K562 (cell line): ENCODE results near the gene VRK2. TPM values are rescaled to one million over a fixed set of nuclear protein-coding genes. Genes with fewer than 3 reads are reported as not detected.
A peak's percentile ranks its signal among the peaks of the same experiment; 100 is the strongest.

Experiments
- ATAC-seq: fragments of 200-7000 bp; cut with Tn5 transposase; 3 replicates; pipeline ENCODE4 v1.9.1; 2020; ENCODE audit warnings: moderate library complexity
- BruUV-seq: library from RNA; stranded (reverse); fragments of 400-500 nt; replicated peaks from 2 replicates; lab custom pipeline; 2021; lab: Mats Ljungman, UMichigan
- CTCF ChIA-PET: fragments of 300-600 bp; formaldehyde crosslinking; extraction: SDS; loops from one replicate; lab custom pipeline; 2021; ENCODE audit warnings: low intra/inter-chr PET ratio; lab: Yijun Ruan, JAX
- POLR2A ChIA-PET: fragments of 300-600, 350-650 bp; sonication (Branson Sonifier 250); formaldehyde crosslinking; extraction: SDS; loops from one replicate; lab custom pipeline; 2021; ENCODE audit warnings: antibody characterized with exemption, inconsistent platforms; lab: Yijun Ruan, JAX
- DNase-seq, 4 experiments: peaks; one replicate each; pipeline versions ENCODE4 v3.0.0 to v3.0.0-alpha.2; 2011 to 2018; ENCODE audit warnings: low spot score in 3 of 4, mixed read lengths in 3 of 4; ENCODE audit errors: extremely low read depth in 1 of 4
- FAIRE-seq: peaks from 2 replicates; lab custom pipeline; 2011; peaks lifted over from hg19 to GRCh38; lab: Jason Lieb, UNC
- H2AFZ ChIP-seq: 2 replicates; pipeline ENCODE4 v1.6.0; 2011; ENCODE audit warnings: low read depth, low read length, control low read depth, inconsistent platforms
- H3K27ac ChIP-seq: fragments of 200-600 bp; 3 replicates; pipeline ENCODE4 v1.8.0; 2011; ENCODE audit warnings: low read depth, mild to moderate bottlenecking, control low read depth, inconsistent platforms, low read length, moderate library complexity, mixed read lengths; ENCODE audit errors: extremely low read depth
- H3K27me3 ChIP-seq, 2 experiments: fragments of 300-600 bp in 1 of 2; 2 replicates in 1 of 2; 3 replicates in 1 of 2; pipeline versions ENCODE4 v1.6.0 to v1.8.0; 2011; ENCODE audit warnings: inconsistent platforms in 2 of 2, low read length in 2 of 2, mild to moderate bottlenecking in 1 of 2, mixed read lengths in 1 of 2, moderate library complexity in 1 of 2; ENCODE audit not compliant: control insufficient read depth in 2 of 2, insufficient read depth in 2 of 2
- H3K36me3 ChIP-seq: fragments of 300-600 bp; 3 replicates; pipeline ENCODE4 v1.8.0; 2011; ENCODE audit warnings: mild to moderate bottlenecking, low read length, inconsistent platforms; ENCODE audit not compliant: control insufficient read depth, insufficient read depth
- H3K4me1 ChIP-seq, 2 experiments: fragments of 200-600 bp in 1 of 2; replicated peaks in 1 of 2; 2 replicates in 1 of 2; 3 replicates in 1 of 2; pipeline versions ENCODE4 v1.5.1 to v1.8.0; 2011; ENCODE audit warnings: inconsistent platforms in 2 of 2, low read length in 2 of 2, mild to moderate bottlenecking in 1 of 2, mixed read lengths in 1 of 2, moderate library complexity in 1 of 2; ENCODE audit not compliant: control insufficient read depth in 2 of 2, insufficient read depth in 2 of 2
- H3K4me2 ChIP-seq: 2 replicates; pipeline ENCODE4 v1.6.1; 2011; ENCODE audit warnings: low read length, control low read depth, inconsistent platforms, mixed read lengths; ENCODE audit not compliant: insufficient read depth
- H3K4me3 ChIP-seq: fragments of 200-600 bp; sonication (generic), shearing (Covaris generic); 2 replicates; pipeline ENCODE4 v1.5.1; 2016; ENCODE audit warnings: control low read depth, inconsistent platforms
- H3K79me2 ChIP-seq: fragments of 200-600 bp; 3 replicates; pipeline ENCODE4 v1.8.0; 2011; ENCODE audit warnings: low read length, inconsistent platforms; ENCODE audit not compliant: control insufficient read depth, insufficient read depth
- H3K9ac ChIP-seq, 2 experiments: 2 replicates each; pipeline versions ENCODE4 v1.6.0 to v1.6.1; 2011; ENCODE audit warnings: low read depth in 2 of 2, low read length in 2 of 2, control low read depth in 1 of 2, inconsistent platforms in 1 of 2, mild to moderate bottlenecking in 1 of 2, mixed read lengths in 1 of 2; ENCODE audit not compliant: insufficient read depth in 1 of 2
- H3K9me1 ChIP-seq: one replicate; pipeline ENCODE4 v1.6.0; 2011; ENCODE audit warnings: inconsistent platforms, mild to moderate bottlenecking, low read length, moderate library complexity; ENCODE audit not compliant: control insufficient read depth, insufficient read depth
- H3K9me3 ChIP-seq: replicated peaks from 2 replicates; pipeline ENCODE4 v1.5.1; 2011; ENCODE audit warnings: low read depth, low read length, inconsistent platforms; ENCODE audit not compliant: control insufficient read depth, insufficient read depth
- H4K20me1 ChIP-seq: replicated peaks from 2 replicates; pipeline ENCODE4 v1.6.1; 2011; ENCODE audit warnings: low read length, inconsistent platforms, mixed read lengths; ENCODE audit not compliant: control insufficient read depth, insufficient read depth
- ADNP ChIP-seq: fragments of 200-800 bp; sonication (Bioruptor generic); IDR thresholded peaks from 2 replicates; pipeline ENCODE4 v1.6.1; 2016; ENCODE audit warnings: missing genetic modification characterization, missing compliant biosample characterization
- CXXC5 ChIP-seq: fragments of 250-450 bp; sonication (Bioruptor Pico); IDR thresholded peaks from 2 replicates; pipeline ENCODE4 v1.8.0; 2022; ENCODE audit warnings: inconsistent platforms, mild to moderate bottlenecking, moderate library complexity
- DEAF1 ChIP-seq: fragments of 450-650 bp; formaldehyde crosslinking; IDR thresholded peaks from 2 replicates; pipeline ENCODE4 v1.4.0; 2020; ENCODE audit warnings: mild to moderate bottlenecking, moderate library complexity
- ETS2 ChIP-seq: IDR thresholded peaks from 2 replicates; pipeline ENCODE4 v1.6.1; 2016; ENCODE audit warnings: borderline replicate concordance, missing genetic modification characterization, mild to moderate bottlenecking, moderate library complexity, missing compliant biosample characterization; ENCODE audit not compliant: poor library complexity, severe bottlenecking
- FOSL1 ChIP-seq: fragments of 200-800 bp; sonication (Bioruptor generic); conservative IDR thresholded peaks from 2 replicates; pipeline ENCODE4 v1.6.1; 2016; ENCODE audit warnings: missing genetic modification characterization, missing compliant biosample characterization
- FUS ChIP-seq: fragments of 200-400 bp; formaldehyde crosslinking; optimal IDR thresholded peaks from 2 replicates; pipeline ENCODE3; 2017; ENCODE audit warnings: low read depth, low read length
- MEIS2 ChIP-seq: fragments of 450-650 bp; IDR thresholded peaks from 2 replicates; pipeline ENCODE4 v1.6.1; 2014; ENCODE audit warnings: mild to moderate bottlenecking; ENCODE audit not compliant: partially characterized antibody
- NR2C1 ChIP-seq, 2 experiments: fragments of 450-650 bp; IDR thresholded peaks; 2 replicates each; pipeline ENCODE4 v1.6.1; 2017; ENCODE audit warnings: mild to moderate bottlenecking in 2 of 2, antibody characterized with exemption in 1 of 2, inconsistent platforms in 1 of 2, missing compliant biosample characterization in 1 of 2, missing genetic modification characterization in 1 of 2
- NR2C2 ChIP-seq, 2 experiments: fragments of 200-800 bp in 1 of 2; sonication (Bioruptor generic) in 1 of 2; sonication (generic) in 1 of 2; formaldehyde crosslinking in 1 of 2; IDR thresholded peaks; 2 replicates each; pipeline versions ENCODE4 v1.6.1 to v1.8.0; 2016 to 2022; ENCODE audit warnings: mild to moderate bottlenecking in 1 of 2, missing compliant biosample characterization in 1 of 2, missing genetic modification characterization in 1 of 2, missing genetic modification reagents in 1 of 2
- SRF ChIP-seq, 2 experiments: fragments of 250-450, 450-650 bp in 1 of 2; sonication (Bioruptor Pico) in 1 of 2; sonication (generic) in 1 of 2; formaldehyde crosslinking; IDR thresholded peaks; 2 replicates each; pipeline versions ENCODE4 v1.5.0 to v1.5.1; 2020 to 2022; ENCODE audit warnings: mild to moderate bottlenecking in 1 of 2, missing genetic modification reagents in 1 of 2
- ZNF263 ChIP-seq: sonication (generic); formaldehyde crosslinking; IDR thresholded peaks from 2 replicates; pipeline ENCODE4 v1.8.0; 2022; ENCODE audit warnings: mild to moderate bottlenecking, missing genetic modification reagents, borderline replicate concordance
- whole genome bisulfite sequencing: fragments of 100-300 bp; shearing (Covaris generic); methylation state at CpG from one replicate; pipeline ENCODE4 v1.1.6; 2016; ENCODE audit warnings: low coverage, mixed read lengths; ENCODE audit not compliant: insufficient coverage; ENCODE audit errors: missing lambda C conversion rate; 5-methylcytosine and 5-hydroxymethylcytosine counted together
- in situ Hi-C: fragments of 300-500 bp; cut with MboI; formaldehyde crosslinking; loops from 4 replicates; pipeline ENCODE4 v1.15.0; 2018; ENCODE audit warnings: inconsistent platforms, mixed read lengths
- intact Hi-C: fragments of 100-400 bp; cut with micrococcal nuclease; formaldehyde crosslinking; loops from 2 replicates; pipeline ENCODE4 v1.14.2; 2022
- polyA plus RNA-seq, 8 experiments: library from polyadenylated mRNA; depleted of rRNA in 4 of 8; stranded (reverse) in 5 of 8; unstranded in 3 of 8; fragments of >200 nt; fragmentation: Nextera tagmentation in 2 of 8; fragmentation: Illumina TruSeq in 1 of 8; extraction: Ambion mirVana in 2 of 8; extraction: Trizol in 1 of 8; gene quantifications; 2 replicates each; pipeline versions ENCODE4 v1.2.1 to v1.2.3, GENCODE V29; 2011 to 2014; ENCODE audit warnings: inconsistent platforms in 1 of 8, missing spikeins in 1 of 8
- total RNA-seq, 7 experiments: library from RNA; depleted of rRNA in 6 of 7; stranded (reverse); fragments of >200 nt in 6 of 7; fragmentation: Illumina TruSeq in 2 of 7; extraction: Trizol in 2 of 7; gene quantifications; 2 replicates each; pipeline versions ENCODE4 v1.2.1 to v1.2.3, GENCODE V29; 2011 to 2021; ENCODE audit warnings: low replicate concordance in 1 of 7

VRK2 gene
- total and polyA plus RNA-seq, 9 of the 15 experiments (the other 6 are each of a cell fraction or from before 2014, with no cell fraction given): 22.6 to 49.2 (median 36.2) TPM

GRCh38 chr2:58122040-58122439 is 75.4 kb downstream of the VRK2 start:
- Histone ChIP-seq H4K20me1 (no peaks in the 10 kb centered on the region), H3K27ac (peak overlapping the region; percentile 31; the same call in 1 of the 3 replicates), H3K4me1 (peaks cover 2 to 16% of the 10 kb centered on the region in 2 experiments; a peak in 3 of 5 replicates), H3K79me2 (no peaks in the 10 kb centered on the region), H2AFZ (no peak overlapping the region), H3K36me3 (peaks cover 14% of the 10 kb centered on the region; the same call in 2 of the 3 replicates), H3K27me3 (no peaks in the 10 kb centered on the region), H3K9me3 (no peaks in the 10 kb centered on the region), H3K4me2 (no peak overlapping the region; the same call in 1 of the 2 replicates), H3K9ac (no peak overlapping the region), H3K4me3 (no peak overlapping the region), H3K9me1 (no peaks in the 10 kb centered on the region)
- POLR2A ChIA-PET: no interaction called here
- intact Hi-C loops (no loop called here), in situ Hi-C loops (no loop called here)
- CTCF ChIA-PET: no interaction called here
- ATAC-seq: peak; percentile 78
- FAIRE-seq: no peak
- DNase-seq: peak in 2 of 4 experiments; percentile 21 to 28
- WGBS: 9% methylated on average over 3 of the region's 3 CpGs
- no peak for TF ChIP-seq ETS2 (tag)
- TF ChIP-seq ADNP: peak; percentile 16; the same call in 1 of the 2 replicates
- no peak for TF ChIP-seq ZNF263 (CRISPR knock-in tag)
- TF ChIP-seq MEIS2: no peak
- TF ChIP-seq NR2C2 (CRISPR knock-in tag; IDR thresholded peaks at IDR 0.05): no peak
- TF ChIP-seq NR2C2 (tag; IDR thresholded peaks at IDR 0.05): peak; percentile 51
- TF ChIP-seq CXXC5 (CRISPR knock-in tag): no peak
- 0 out of 2 replicates have a peak, but pooled peaks have one; percentile 17 for TF ChIP-seq NR2C1 (IDR thresholded peaks at IDR 0.05)
- no peak for TF ChIP-seq NR2C1 (tag; IDR thresholded peaks at IDR 0.05)
- no peak for TF ChIP-seq FUS
- TF ChIP-seq SRF (CRISPR knock-in tag; IDR thresholded peaks at IDR 0.05): no peak
- no peak for TF ChIP-seq DEAF1 (CRISPR knock-in tag)
- TF ChIP-seq FOSL1 (tag): 0 out of 2 replicates have a peak, but pooled peaks have one; percentile 36
- no TSS peak for BruUV-seq
